Karpas-422 (cell line): Measurements from ENCODE around the gene FMO5. TPM values are rescaled to one million over a fixed set of nuclear protein-coding genes. Genes with fewer than 3 reads are reported as not detected.

Experiments used
- DNase-seq: peaks from one replicate; pipeline ENCODE4 v3.0.0-alpha.2; 2015
- H2AFZ ChIP-seq: fragments of 200-600 bp; sonication (generic); 2 replicates; pipeline ENCODE4 v1.6.1; 2014; ENCODE audit warnings: antibody characterized with exemption, low read length, mixed read lengths
- H3K27ac ChIP-seq: fragments of 200-600 bp; sonication (generic); 2 replicates; pipeline ENCODE4 v1.5.1; 2014; ENCODE audit warnings: mild to moderate bottlenecking, low read length, moderate library complexity
- H3K27me3 ChIP-seq: fragments of 200-600 bp; sonication (generic); 2 replicates; pipeline ENCODE4 v1.6.1; 2014; ENCODE audit warnings: low read length, mixed read lengths
- H3K36me3 ChIP-seq: fragments of 200-600 bp; sonication (generic); 2 replicates; pipeline ENCODE4 v1.6.1; 2014; ENCODE audit warnings: low read length, mixed read lengths; ENCODE audit not compliant: insufficient read depth
- H3K4me1 ChIP-seq: fragments of 200-600 bp; sonication (generic); 2 replicates; pipeline ENCODE4 v1.6.1; 2014; ENCODE audit warnings: mild to moderate bottlenecking, low read length, mixed read lengths
- H3K4me2 ChIP-seq: fragments of 200-600 bp; sonication (generic); 2 replicates; pipeline ENCODE4 v1.6.1; 2014; ENCODE audit warnings: low read length, low read depth, mild to moderate bottlenecking; ENCODE audit not compliant: poor library complexity, severe bottlenecking
- H3K4me3 ChIP-seq: fragments of 200-600 bp; sonication (generic); 2 replicates; pipeline ENCODE4 v1.5.1; 2014; ENCODE audit warnings: mild to moderate bottlenecking, antibody characterized with exemption, low read length, mixed read lengths
- H3K79me2 ChIP-seq: fragments of 200-600 bp; sonication (generic); 2 replicates; pipeline ENCODE4 v1.6.1; 2014; ENCODE audit warnings: mild to moderate bottlenecking, low read length, mixed read lengths
- H3K9ac ChIP-seq: fragments of 200-600 bp; sonication (generic); 2 replicates; pipeline ENCODE4 v1.6.0; 2014; ENCODE audit warnings: low read length
- H3K9me2 ChIP-seq: fragments of 200-600 bp; sonication (generic), shearing (Covaris generic); replicated peaks from 2 replicates; pipeline ENCODE4 v1.6.0; 2014; ENCODE audit warnings: mild to moderate bottlenecking, low read length, moderate library complexity; ENCODE audit not compliant: insufficient read depth
- H3K9me3 ChIP-seq: fragments of 300-700, 200-600 bp; sonication (generic); 2 replicates; pipeline ENCODE4 v1.6.1; 2014; ENCODE audit warnings: low read length, mixed read lengths
- H4K20me1 ChIP-seq: fragments of 200-600 bp; sonication (generic); 2 replicates; pipeline ENCODE4 v1.6.1; 2014; ENCODE audit warnings: mild to moderate bottlenecking, antibody characterized with exemption, low read length, low read depth; ENCODE audit not compliant: insufficient read depth
- total RNA-seq: library from RNA; depleted of rRNA; stranded (reverse); fragments of >200 nt; shearing (Covaris generic); gene quantifications from 2 replicates; pipeline ENCODE4 v1.2.3, GENCODE V29; 2014; ENCODE audit warnings: low replicate concordance

FMO5 gene
- total RNA-seq, 1 experiment from 2014 or later = not detected

DNA sequence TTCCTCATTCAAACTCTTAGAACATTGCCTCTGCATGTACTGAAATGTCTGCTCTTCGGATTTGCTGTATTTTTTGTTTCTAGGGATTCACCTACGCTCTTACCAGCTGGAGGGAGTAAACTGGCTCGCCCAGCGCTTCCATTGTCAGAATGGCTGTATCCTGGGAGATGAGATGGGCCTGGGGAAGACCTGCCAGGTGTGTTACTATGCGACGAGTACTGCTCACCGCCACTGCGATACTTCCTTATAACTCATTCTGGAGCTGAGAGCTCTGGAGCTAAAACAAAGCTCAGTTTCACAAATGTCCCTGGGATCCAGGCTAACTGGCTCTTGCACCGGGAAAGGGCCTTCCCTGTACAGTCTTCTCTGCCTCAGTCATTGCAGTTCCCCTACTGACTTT, 27.4 kb upstream of the FMO5 start:
- peaks cover 34% of the 10 kb centered on the region for H3K36me3 ChIP-seq
- peaks cover 15% of the 10 kb centered on the region; the same call in 1 of the 2 replicates for H4K20me1 ChIP-seq
- H3K27me3 ChIP-seq = no peaks in the 10 kb centered on the region
- no peak overlapping the region for H3K9ac ChIP-seq
- H3K9me2 ChIP-seq = no peaks in the 10 kb centered on the region
- H3K4me3 ChIP-seq = no peak overlapping the region
- no peak overlapping the region for H3K27ac ChIP-seq
- H3K9me3 ChIP-seq = no peaks in the 10 kb centered on the region
- no peak overlapping the region for H2AFZ ChIP-seq
- no peak overlapping the region for H3K4me2 ChIP-seq
- H3K4me1 ChIP-seq = peaks cover under 1% of the 10 kb centered on the region
- no peak for DNase-seq
- H3K79me2 ChIP-seq = peaks cover 100% of the 10 kb centered on the region

DNA sequence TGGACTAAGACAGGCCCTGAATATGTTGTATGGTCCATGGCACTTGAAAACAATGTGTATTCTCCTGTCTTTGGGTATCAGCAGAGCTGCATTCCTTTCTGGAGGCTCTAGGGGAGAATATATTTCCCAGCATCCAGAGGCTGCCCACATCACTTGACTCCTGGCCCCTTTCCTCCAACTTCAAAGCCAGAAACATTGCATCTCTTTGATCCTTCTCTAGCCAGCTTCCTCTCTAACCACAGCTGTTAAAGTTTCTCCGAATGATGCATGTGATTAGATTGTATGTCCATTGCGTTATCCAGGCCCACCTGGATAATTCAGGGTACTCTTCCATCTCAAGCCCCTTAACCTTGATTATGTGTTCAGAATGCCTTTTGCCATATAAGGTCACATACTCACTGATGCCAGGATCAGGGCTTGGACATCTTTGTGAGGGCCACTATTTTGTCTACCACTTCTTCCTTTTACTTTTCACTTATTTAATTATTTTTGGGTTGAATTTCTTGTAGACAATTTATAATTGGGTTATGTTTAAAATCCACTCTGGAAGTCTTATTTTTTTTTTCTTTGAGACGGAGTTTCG, 22.6 kb upstream of the FMO5 start:
- Histone ChIP-seq H3K4me3 (no peak overlapping the region), H3K9me2 (no peaks in the 10 kb centered on the region), H3K36me3 (peaks cover 22% of the 10 kb centered on the region), H3K27me3 (no peaks in the 10 kb centered on the region), H3K4me2 (peak overlapping the region; percentile 17), H3K4me1 (peaks cover 32% of the 10 kb centered on the region), H3K27ac (no peak overlapping the region), H4K20me1 (peaks cover 15% of the 10 kb centered on the region; the same call in 1 of the 2 replicates), H3K9me3 (no peaks in the 10 kb centered on the region), H2AFZ (no peak overlapping the region), H3K9ac (no peak overlapping the region), H3K79me2 (peaks cover 98% of the 10 kb centered on the region)
- DNase-seq = no peak

DNA sequence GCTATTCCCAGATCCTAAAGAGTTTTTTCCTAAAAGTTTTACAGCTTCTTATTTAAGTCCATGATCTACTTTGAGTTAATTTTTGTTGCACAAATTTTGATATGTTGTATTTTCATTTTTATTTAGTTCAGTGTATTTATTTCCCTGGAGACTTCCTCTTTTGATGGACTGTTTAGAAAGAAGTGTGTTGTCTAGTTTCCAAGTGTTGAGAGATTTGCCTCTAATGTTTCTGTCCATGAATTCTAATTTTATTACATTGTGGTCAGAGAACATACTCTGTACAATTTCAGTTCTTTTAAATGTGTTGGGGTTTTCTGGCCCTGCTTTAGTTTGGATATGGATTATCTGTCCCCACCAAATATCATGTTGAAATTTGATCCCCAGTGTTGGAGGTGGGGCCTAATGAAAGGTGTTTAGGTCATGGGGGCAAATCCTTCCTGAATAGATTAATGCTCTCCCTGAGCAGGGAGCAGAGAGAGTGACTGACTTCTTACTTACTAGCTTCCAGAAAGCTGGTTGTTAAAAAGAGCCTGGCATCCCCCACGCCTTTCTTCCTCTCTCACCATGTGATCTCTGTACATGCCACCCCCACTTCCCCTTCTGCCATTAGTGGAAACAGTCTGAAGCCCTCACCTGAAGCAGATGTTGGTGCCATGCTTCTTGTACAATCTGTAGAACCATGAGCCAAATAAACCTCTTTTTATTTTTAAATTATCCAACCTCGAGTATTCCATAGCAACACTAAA, 21.9 kb upstream of the FMO5 start:
- H4K20me1 ChIP-seq = peaks cover 9% of the 10 kb centered on the region; the same call in 1 of the 2 replicates
- H3K79me2 ChIP-seq = peaks cover 91% of the 10 kb centered on the region
- H3K4me2 ChIP-seq = peak overlapping the region; percentile 17
- no peaks in the 10 kb centered on the region for H3K27me3 ChIP-seq
- H3K36me3 ChIP-seq = peaks cover 16% of the 10 kb centered on the region
- no peak overlapping the region for H3K9ac ChIP-seq
- no peaks in the 10 kb centered on the region for H3K9me2 ChIP-seq
- no peak overlapping the region for H2AFZ ChIP-seq
- DNase-seq = peak; percentile 67
- H3K4me3 ChIP-seq = no peak overlapping the region
- no peak overlapping the region for H3K27ac ChIP-seq
- H3K4me1 ChIP-seq = peaks cover 35% of the 10 kb centered on the region
- H3K9me3 ChIP-seq = no peaks in the 10 kb centered on the region

DNA sequence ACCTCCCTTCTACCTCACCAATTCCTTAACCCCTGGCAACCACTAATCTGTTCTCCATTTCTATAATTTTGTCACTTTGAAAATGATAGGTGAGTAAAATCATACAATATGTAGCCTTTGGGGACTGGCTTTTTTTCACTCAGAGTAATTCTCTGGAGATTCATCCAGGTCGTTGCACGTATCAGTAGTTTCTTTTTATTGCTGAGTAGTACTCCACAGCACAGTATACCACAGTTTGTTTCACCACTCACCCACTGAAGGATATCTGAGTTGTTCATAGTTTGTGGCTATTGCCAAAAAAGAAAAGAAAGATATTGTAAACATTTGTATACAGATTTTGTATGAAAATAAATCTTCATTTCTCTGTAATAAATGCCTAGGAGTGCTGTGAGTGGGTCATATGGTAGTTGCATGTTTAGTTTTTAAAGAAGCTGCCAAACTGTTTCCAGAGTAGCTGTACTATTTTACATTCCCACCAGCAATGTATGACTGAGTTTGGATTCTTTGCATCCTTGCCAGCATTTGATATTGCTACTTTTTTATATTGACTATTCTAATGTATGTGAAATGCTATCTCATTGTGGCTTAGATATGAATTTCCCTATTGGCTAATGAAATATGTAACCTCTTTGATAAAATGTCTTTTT, 21.0 kb upstream of the FMO5 start:
- H3K27me3 ChIP-seq = no peaks in the 10 kb centered on the region
- H3K4me2 ChIP-seq = peak overlapping the region; percentile 17
- H3K79me2 ChIP-seq = peaks cover 82% of the 10 kb centered on the region
- H3K9me2 ChIP-seq = no peaks in the 10 kb centered on the region
- H3K4me3 ChIP-seq = no peak overlapping the region
- no peak overlapping the region for H3K9ac ChIP-seq
- H2AFZ ChIP-seq = no peak overlapping the region
- no peaks in the 10 kb centered on the region for H3K9me3 ChIP-seq
- peaks cover 8% of the 10 kb centered on the region; the same call in 1 of the 2 replicates for H4K20me1 ChIP-seq
- DNase-seq = no peak
- no peak overlapping the region for H3K27ac ChIP-seq
- H3K36me3 ChIP-seq = peaks cover 14% of the 10 kb centered on the region
- H3K4me1 ChIP-seq = peaks cover 41% of the 10 kb centered on the region

DNA sequence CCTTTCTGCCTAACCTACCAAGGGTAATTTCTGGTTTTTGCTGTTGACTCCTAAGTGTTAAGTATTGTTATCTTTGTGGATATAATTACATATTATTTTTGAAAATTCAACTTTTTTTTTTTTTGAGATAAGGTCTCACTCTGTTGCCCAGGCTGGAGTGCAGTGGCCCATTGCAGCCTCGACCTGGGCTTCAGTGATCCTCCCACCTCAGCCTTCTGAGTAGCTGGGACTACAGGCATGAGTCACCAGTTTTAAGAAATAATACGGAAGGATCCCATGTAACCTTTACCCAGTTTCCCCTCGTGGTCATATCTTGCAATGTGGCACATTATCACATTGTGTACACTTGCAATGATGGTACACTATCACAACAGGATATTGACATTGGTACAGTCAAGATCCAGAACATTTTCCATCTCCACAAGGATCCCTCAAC, 20.5 kb upstream of the FMO5 start:
- no peak overlapping the region for H3K4me3 ChIP-seq
- H3K9ac ChIP-seq = no peak overlapping the region
- H3K4me2 ChIP-seq = peak overlapping the region; percentile 87
- peaks cover 8% of the 10 kb centered on the region; the same call in 1 of the 2 replicates for H4K20me1 ChIP-seq
- H3K27ac ChIP-seq = no peak overlapping the region
- no peak overlapping the region for H2AFZ ChIP-seq
- peaks cover 14% of the 10 kb centered on the region for H3K36me3 ChIP-seq
- no peak for DNase-seq
- peaks cover 77% of the 10 kb centered on the region for H3K79me2 ChIP-seq
- peaks cover 41% of the 10 kb centered on the region for H3K4me1 ChIP-seq
- no peaks in the 10 kb centered on the region for H3K27me3 ChIP-seq
- H3K9me3 ChIP-seq = no peaks in the 10 kb centered on the region
- no peaks in the 10 kb centered on the region for H3K9me2 ChIP-seq

DNA sequence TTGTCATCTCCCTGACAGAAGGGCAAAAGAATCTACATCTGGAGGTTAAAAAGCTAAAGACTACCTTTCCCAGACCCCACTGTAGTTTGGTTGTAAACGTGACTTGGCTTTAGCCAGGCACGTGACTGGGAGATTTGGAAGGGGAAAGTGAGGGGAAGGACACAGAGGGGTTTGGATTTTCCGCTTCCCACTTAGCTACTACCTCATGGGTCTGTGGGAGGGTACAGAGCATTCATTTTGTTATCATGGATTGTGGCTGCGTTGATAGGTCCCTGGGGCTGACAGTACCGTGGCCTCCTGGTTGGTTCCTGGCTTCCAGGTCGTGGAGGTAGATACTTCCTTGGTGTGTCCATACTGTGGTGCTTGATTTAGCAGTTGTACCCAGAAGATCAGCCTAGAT, 20.0 kb upstream of the FMO5 start:
- no peaks in the 10 kb centered on the region for H3K27me3 ChIP-seq
- peaks cover 5% of the 10 kb centered on the region; the same call in 1 of the 2 replicates for H4K20me1 ChIP-seq
- peaks cover 72% of the 10 kb centered on the region for H3K79me2 ChIP-seq
- H3K4me1 ChIP-seq = peaks cover 41% of the 10 kb centered on the region
- peak overlapping the region; percentile 79; the same call in 1 of the 2 replicates for H3K4me3 ChIP-seq
- H3K9me2 ChIP-seq = no peaks in the 10 kb centered on the region
- H3K36me3 ChIP-seq = peaks cover 14% of the 10 kb centered on the region
- H2AFZ ChIP-seq = no peak overlapping the region
- H3K27ac ChIP-seq = no peak overlapping the region
- DNase-seq = no peak
- peak overlapping the region; percentile 87 for H3K4me2 ChIP-seq
- no peak overlapping the region for H3K9ac ChIP-seq
- no peaks in the 10 kb centered on the region for H3K9me3 ChIP-seq

DNA sequence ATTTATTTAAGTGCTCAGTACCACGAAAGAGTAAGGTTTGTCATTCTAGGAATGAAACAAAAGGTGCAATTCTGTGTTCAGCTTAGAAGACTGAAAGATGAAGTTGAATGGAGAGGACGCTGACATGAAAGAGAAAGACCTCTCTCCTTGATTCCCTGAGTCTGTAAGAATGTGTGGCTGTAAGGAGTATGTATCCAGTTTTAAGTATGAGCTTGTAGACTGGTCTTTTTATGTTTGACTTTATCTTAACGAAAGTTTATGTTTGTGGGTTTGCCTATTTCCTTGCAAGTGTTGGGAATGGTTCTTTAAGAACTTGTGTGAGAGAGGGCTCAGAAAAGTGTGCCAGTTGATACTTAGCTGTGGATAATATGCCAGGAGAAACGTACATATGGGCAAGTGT, 18.7 kb upstream of the FMO5 start:
- H3K27me3 ChIP-seq = no peaks in the 10 kb centered on the region
- H3K4me2 ChIP-seq = peak overlapping the region; percentile 87
- no peaks in the 10 kb centered on the region; the same call in 1 of the 2 replicates for H4K20me1 ChIP-seq
- H3K9me2 ChIP-seq = no peaks in the 10 kb centered on the region
- peak overlapping the region; percentile 79 for H3K4me3 ChIP-seq
- H3K9ac ChIP-seq = peak overlapping the region; percentile 97
- no peaks in the 10 kb centered on the region for H3K9me3 ChIP-seq
- no peak overlapping the region for H2AFZ ChIP-seq
- peaks cover 14% of the 10 kb centered on the region for H3K36me3 ChIP-seq
- peaks cover 41% of the 10 kb centered on the region for H3K4me1 ChIP-seq
- DNase-seq = peak; percentile 53
- H3K79me2 ChIP-seq = peaks cover 59% of the 10 kb centered on the region
- peak overlapping the region; percentile 70; the same call in 1 of the 2 replicates for H3K27ac ChIP-seq

DNA sequence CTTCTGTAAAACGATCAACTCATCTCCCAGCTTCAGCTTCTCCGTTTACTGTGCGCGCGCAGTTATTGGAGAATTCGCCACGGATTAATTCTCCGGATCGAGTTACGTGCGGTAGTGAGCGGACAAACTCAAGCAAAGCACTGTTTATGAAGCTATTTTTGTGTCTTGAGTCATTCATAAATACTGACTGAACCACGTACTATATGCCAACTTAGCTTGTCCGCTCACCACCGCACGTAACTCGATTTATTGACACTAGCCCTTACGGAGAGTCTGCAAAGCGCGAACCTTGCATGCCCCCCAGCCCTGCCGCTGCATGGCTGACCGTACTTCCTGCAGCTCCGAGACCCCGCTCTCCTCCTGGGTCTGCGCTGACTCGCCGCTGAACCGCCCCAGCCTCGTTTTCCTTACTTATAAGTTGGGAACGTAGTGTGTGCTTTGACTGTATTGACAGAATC, 18.1 kb upstream of the FMO5 start:
- Histone ChIP-seq H3K4me1 (peaks cover 41% of the 10 kb centered on the region), H3K9me2 (no peaks in the 10 kb centered on the region), H3K9ac (peak overlapping the region; percentile 97), H4K20me1 (no peaks in the 10 kb centered on the region), H3K4me3 (peak overlapping the region; percentile 79), H3K27ac (peak overlapping the region; percentile 70), H2AFZ (peak overlapping the region; percentile 6; the same call in 1 of the 2 replicates), H3K79me2 (peaks cover 53% of the 10 kb centered on the region), H3K9me3 (no peaks in the 10 kb centered on the region), H3K4me2 (peak overlapping the region; percentile 87), H3K27me3 (no peaks in the 10 kb centered on the region), H3K36me3 (peaks cover 14% of the 10 kb centered on the region)
- peak; percentile 79 for DNase-seq
